GM18861 (cell line): ENCODE results near the gene EFEMP1.

ENCODE experiments used
- ATAC-seq: cut with Tn5 transposase; IDR thresholded peaks from one replicate; pipeline ENCODE4 v1.9.1; 2021; ENCODE audit not compliant: unreplicated experiment

Gene EFEMP1

DNA sequence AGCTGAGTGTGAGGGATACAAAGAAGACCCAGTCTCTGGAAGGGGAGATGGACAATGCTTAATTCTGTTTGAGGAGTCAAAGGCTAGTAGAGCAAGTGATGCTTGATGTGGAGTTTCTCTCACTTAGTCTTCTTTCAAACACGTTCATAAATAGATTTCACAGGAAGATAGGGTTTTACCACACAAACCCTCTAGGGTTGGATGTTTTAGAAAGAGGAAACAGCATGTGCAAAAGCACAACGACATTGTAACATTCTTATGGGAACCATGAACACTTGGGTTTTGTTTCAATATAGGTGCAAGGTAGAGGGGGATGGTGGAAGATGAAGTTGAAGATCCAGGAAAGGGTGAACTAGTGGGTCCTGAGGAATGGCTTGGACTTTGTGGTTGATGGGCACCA lies 10.8 kb upstream of the EFEMP1 start:
- no peak for ATAC-seq

DNA sequence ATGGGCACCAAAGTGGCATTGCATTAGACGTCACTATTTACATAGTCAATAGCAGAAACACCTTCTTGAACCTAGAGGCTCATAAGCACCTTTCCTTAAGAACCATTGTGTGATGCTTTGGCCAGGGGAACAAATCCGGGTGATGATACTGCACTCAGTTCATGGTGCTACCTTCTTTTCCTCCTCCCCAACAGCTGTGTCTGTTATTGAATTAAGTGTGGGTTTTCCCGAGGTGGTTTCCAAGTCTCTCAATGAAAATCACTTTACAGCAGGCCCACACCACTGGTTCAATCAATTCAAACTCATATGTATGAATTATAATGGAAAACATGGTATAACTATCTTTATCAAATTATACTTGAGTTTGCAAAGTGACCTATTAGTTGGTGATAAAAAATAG lies 9.3 kb upstream of the EFEMP1 start:
- no peak for ATAC-seq

DNA sequence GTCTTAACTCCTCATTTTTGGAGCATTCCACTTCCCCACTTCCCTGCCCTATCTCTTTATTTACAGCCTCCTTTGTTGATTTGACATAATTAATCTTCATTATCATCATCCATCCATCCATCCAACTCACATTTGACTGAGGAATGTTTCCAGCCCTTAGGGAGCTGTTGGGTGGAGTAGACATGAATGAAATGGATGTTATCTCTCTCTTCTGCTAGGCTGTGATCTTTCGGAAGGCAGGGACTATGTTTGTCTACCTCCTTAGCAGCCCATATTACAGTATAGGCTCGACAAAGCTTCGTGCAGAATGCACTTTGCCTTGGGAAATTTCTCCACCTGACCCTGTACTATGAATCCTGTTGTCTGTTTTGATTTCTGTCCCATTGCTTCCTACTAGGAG lies 7.7 kb upstream of the EFEMP1 start:
- ATAC-seq = no peak

DNA sequence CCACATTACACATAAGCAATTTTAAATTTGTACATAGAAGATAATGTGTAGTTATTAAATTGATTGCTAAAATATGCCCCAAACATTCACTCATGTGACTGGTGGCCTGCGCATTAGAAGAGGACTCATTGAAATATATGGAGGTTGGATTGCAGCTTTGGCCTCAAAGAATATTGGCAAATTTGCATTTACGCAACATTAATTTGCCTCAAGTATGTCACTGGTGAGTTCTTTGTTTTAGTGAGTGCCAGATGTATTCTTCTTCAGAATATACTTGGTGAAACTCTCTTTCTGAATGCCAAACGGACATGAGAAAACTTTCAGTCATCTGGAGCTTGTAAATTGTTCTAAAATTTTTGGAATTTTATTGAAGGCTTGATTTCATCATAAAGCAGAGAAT lies 5.9 kb upstream of the EFEMP1 start:
- no peak for ATAC-seq

GRCh38 chr2:55926974-55927373 lies 3.4 kb upstream of the EFEMP1 start:
- no peak for ATAC-seq

DNA sequence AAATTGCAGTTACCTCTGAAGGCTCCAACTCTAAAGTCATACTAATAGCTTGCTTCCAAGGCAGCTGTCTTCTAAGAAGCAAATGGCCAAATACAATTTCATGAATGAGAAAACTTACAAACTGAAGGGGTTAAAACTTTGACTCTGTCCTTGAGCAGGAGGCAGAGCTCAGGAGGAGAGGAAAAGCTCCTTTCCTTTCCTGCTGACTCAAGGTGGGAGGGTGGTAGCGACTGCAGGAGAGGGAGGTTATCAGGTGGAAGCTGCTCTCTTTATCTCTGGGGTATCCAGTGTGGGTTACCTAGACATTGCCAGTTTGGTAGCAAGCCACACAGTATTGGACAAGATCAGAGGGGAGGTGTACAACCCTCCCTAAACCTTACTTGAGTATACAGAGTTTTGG lies 2.7 kb upstream of the EFEMP1 start:
- ATAC-seq = no peak

DNA sequence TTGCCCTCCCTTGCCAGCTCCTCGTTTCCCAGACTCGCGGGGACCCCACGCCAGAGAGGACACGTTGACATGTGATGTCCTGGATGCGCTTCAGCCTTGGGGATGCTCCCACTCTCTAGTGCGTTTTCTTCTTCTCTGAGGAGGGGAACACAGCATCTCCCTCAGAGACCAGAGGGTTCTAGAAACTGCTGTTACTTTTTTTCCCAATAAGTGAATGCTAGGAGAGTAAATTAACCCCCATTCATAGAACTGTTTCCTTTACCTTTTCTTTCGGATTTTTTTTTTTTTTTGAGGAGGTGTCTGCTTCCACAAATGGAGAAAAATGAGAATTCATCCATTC lies 370 bp upstream of the EFEMP1 start:
- no peak for ATAC-seq

GRCh38 chr2:55922291-55922907 lies 1.2 kb downstream of the EFEMP1 start:
- ATAC-seq = no peak

GRCh38 chr2:55919574-55919973 lies 4.0 kb downstream of the EFEMP1 start:
- no peak for ATAC-seq

GRCh38 chr2:55918856-55919255 lies 4.7 kb downstream of the EFEMP1 start:
- no peak for ATAC-seq

- ATAC-seq = no peak
Measured at GRCh38 chr2:55917713-55918390, 5.7 kb downstream of the EFEMP1 start.

DNA sequence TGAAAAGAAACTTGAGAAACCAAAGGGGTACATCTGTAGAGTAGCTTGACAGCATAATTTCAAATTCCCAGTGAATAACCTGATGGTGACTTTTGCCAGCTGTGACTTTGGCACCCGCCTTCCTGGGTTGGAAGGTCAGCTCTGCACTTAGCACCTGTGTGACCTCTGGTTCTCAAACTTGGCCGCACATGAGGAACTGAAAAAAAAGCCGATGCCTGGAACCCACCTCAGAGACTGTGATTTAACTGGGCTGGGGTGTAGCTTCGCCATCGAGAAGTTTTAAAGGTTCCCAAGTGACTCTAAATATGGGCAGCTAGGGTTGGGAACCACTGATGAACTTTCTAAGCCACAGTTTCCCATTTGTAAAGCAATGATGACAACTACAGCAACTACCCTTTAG lies 6.5 kb downstream of the EFEMP1 start:
- ATAC-seq = no peak

- no peak for ATAC-seq
Measured at GRCh38 chr2:55916473-55917049, 7.0 kb downstream of the EFEMP1 start.

DNA sequence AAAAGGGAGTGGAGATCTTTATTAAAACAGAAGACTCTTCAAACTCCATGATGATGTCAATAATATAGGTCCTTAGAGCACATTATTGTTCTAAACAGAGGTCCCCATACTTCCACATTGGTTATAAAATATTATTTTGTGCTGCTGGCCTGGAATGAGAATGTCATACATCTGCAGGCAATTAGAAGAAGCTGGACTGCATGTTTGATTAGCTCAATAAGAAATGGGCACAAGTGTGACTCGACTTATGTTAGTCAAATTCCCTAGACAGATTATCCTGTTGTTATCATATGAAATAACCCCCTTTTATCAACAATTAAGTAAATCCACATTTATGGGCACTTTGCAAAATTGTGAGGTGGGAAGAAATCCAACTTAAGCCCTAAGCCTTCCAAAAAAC lies 8.8 kb downstream of the EFEMP1 start:
- no peak for ATAC-seq

GRCh38 chr2:55912926-55913325 lies 10.7 kb downstream of the EFEMP1 start:
- no peak for ATAC-seq

DNA sequence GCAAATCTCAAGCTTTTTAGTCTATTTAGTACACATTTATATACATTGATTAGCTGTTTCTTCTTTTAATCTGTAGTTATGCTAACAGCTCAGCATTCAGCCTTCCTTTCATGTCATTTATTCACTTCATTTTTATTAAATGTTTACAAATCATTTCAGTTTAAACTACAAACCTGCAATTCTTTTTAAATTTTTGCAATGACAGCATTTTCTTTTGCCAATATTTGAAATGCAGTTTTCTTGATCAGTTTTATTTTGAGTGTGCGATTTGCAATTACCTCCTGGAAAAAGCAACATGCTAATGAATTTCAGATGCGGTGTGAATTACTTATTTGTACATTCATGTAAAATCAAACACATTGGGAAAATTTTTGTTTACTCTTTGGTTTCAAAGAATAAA lies 13.5 kb downstream of the EFEMP1 start:
- no peak for ATAC-seq

GRCh38 chr2:55907686-55908085 lies 15.9 kb downstream of the EFEMP1 start:
- ATAC-seq = no peak

DNA sequence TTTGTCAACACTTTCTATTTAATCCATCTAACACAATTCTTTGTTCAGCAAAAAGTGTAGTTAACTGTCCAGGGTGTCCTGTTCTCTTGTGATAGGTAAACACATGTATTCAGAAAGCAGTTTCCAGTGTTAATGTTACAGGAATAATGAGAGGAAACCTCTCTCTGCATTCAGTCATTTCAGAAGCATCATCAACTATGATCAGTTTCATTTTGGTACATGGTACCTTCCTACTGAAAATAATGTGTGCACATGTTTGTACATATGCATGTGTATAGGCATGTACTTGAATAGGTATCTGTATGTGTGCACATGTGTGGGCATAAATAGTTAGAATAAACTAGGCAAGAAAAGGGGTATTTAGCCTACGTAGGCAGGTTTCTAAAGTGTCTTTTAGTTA lies 16.6 kb downstream of the EFEMP1 start:
- ATAC-seq = no peak

DNA sequence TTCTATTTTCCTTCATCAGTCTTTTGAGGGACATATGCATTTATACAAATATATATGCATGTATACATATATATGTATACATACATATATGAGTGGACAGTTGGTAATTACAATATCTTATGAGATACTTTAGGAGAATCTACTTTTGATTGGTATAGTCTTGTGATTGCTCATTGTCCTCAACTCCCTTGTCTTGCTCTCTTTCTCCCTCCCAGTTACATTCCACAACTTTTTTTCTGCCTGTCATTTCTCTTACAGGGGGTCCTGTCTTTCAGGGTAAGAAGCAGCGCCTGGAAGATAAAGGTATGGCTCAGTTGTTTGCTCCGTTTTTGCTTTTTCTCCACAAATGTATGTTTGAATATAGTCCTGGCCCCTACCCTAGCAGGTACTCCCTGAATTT lies 19.9 kb downstream of the EFEMP1 start:
- no peak for ATAC-seq

DNA sequence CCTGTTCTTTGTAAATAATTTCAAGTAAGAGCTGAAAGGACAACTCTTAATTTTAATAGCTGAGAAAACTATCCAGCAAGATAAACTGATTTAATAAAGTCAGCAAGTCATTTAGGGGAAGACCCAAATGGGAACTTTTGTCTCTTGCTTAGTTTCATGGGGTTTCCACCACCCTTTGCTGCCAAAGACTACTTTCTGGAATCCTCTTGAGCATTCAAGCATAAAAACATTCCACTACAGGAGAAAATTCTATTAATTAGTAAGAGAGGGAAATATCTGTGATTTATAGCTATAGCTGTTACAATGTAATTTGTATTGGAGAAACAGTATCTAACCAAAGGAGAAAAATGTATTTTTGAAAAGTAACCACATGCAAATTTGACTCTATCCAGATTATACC lies 20.6 kb downstream of the EFEMP1 start:
- ATAC-seq = no peak

- ATAC-seq = no peak
Measured at GRCh38 chr2:55902429-55902828, 21.2 kb downstream of the EFEMP1 start.

GRCh38 chr2:55901941-55902340 lies 21.6 kb downstream of the EFEMP1 start:
- no peak for ATAC-seq

- ATAC-seq = no peak
Measured at GRCh38 chr2:55901322-55901721, 22.3 kb downstream of the EFEMP1 start.
